ENCODE data around the gene EEIG2.

Gene EEIG2

DNA sequence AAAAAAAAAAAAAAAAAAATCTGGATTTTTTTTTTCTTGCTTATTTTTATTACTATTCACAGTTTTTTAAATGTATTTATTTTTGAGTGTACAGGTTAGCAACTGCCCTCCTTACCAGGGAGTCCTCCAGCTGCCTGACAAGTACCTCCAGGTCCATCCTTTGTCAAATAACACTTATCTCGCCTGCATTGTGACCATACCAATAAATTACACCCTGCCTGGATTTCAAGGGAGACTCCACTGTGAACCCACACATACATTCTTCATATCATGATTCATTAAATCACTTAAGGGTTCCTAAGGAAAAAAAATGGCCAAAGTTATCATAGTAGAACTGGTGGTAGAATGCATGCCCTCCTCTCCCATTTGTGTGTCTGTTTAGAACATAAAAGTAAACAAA lies 38.4 kb downstream of the EEIG2 start:
- TF ChIP-seq, protein P1, sequence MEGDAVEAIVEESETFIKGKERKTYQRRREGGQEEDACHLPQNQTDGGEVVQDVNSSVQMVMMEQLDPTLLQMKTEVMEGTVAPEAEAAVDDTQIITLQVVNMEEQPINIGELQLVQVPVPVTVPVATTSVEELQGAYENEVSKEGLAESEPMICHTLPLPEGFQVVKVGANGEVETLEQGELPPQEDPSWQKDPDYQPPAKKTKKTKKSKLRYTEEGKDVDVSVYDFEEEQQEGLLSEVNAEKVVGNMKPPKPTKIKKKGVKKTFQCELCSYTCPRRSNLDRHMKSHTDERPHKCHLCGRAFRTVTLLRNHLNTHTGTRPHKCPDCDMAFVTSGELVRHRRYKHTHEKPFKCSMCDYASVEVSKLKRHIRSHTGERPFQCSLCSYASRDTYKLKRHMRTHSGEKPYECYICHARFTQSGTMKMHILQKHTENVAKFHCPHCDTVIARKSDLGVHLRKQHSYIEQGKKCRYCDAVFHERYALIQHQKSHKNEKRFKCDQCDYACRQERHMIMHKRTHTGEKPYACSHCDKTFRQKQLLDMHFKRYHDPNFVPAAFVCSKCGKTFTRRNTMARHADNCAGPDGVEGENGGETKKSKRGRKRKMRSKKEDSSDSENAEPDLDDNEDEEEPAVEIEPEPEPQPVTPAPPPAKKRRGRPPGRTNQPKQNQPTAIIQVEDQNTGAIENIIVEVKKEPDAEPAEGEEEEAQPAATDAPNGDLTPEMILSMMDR (IDR thresholded peaks at IDR 0.05; ENCODE audit: extremely low read depth, insufficient read depth, missing control alignments) = no peak
- no peak for DNase-seq (ENCODE audit: low spot score)
- in situ Hi-C loops (cut with MboI; ENCODE audit: low pct_unique_long_range_greater_than_20kb, low sequenced_read_pairs, unreplicated experiment) = no loop called here

DNA sequence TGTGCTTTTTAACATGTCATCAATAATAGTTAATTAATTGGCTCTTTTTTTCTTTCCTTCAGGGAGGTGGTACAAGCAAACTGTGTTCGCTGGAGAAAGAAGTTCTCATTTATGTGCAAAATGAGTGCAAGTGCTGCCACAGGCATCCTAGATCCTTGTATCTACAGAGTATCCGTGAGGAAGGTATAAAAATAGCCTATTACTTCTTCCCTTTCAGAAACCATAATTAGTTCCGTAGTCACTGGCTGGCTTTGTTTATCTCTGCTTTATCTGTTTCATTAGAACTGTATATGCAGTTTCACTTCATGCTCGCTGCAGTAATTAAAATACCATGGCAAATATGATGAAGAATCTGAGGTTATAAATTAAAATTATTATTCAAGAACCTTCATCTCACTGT lies 40.6 kb downstream of the EEIG2 start:
- DNase-seq (ENCODE audit: low spot score) = no peak
- TF ChIP-seq, protein P1 (IDR thresholded peaks at IDR 0.05; ENCODE audit: extremely low read depth, insufficient read depth, missing control alignments) = no peak
- in situ Hi-C loops (cut with MboI; ENCODE audit: low pct_unique_long_range_greater_than_20kb, low sequenced_read_pairs, unreplicated experiment) = no loop called here

DNA sequence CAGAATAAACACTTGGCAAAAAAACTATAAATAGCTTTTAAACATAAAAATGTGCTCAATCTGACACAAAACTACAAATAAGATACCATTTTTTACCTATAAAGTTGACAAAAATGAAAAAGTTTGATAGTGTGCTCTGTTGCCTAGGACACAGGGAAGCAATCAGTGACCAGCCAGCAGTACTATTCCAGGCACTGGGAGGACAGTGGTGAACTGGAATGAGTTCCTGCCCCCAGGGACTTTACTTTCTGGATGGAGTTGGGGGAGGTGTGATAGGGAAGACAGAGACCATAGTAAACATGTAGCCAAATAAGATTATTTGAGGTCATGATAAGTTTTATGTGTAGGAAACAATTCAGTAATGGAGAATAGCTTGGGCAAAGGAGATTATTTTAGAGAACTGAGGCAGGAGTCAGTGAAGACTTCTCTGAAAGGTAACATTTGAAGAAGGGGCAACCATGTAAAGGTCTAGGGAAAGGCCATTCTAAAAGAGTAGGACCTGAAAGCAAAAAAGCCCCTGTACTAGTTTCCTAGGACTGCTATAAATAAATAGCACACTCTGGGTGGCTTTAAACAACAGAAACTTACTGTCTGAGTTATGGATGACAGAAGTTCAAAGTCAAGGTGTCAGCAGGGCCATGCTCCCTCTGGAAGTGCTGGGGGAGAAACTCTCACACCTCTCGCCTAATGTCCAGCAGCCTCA lies 42.0 kb downstream of the EEIG2 start:
- TF ChIP-seq, protein P1 (IDR thresholded peaks at IDR 0.05; ENCODE audit: extremely low read depth, insufficient read depth, missing control alignments) = no peak
- no peak for DNase-seq (ENCODE audit: low spot score)
- in situ Hi-C loops (cut with MboI; ENCODE audit: low pct_unique_long_range_greater_than_20kb, low sequenced_read_pairs, unreplicated experiment) = no loop called here

DNA sequence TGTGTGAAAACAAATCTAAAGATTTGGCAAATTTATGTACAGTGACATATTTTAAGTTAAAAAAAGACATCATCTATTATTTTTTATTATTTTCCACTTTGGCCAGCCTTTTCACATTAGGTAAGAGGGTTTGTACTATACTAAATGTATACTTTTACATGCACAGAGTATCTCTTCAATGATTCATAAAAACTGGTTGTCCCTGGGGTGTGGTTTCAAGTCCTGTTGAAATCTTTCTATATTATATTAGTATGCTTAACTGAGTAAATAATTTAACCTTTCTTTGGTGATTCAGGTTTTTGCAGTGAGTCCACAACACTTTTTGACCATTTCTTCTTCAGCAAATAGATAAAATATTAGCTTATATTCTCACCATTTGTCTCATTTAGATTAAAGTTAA lies 45.7 kb downstream of the EEIG2 start:
- in situ Hi-C loops (cut with MboI; ENCODE audit: low pct_unique_long_range_greater_than_20kb, low sequenced_read_pairs, unreplicated experiment) = no loop called here
- DNase-seq (ENCODE audit: low spot score) = no peak

GRCh38 chr1:108606478-108606877 lies 46.6 kb downstream of the EEIG2 start:
- in situ Hi-C loops (cut with MboI; ENCODE audit: low pct_unique_long_range_greater_than_20kb, low sequenced_read_pairs, unreplicated experiment) = no loop called here
- TF ChIP-seq, protein P1 (IDR thresholded peaks at IDR 0.05; ENCODE audit: extremely low read depth, insufficient read depth, missing control alignments) = no peak
- no peak for DNase-seq (ENCODE audit: low spot score)

More for the DNA sequence above, 45.7 kb downstream of the EEIG2 start:
- TF ChIP-seq, protein P1 (IDR thresholded peaks at IDR 0.05; ENCODE audit: extremely low read depth, insufficient read depth, missing control alignments) = no peak

- DNase-seq (ENCODE audit: low spot score) = no peak
- TF ChIP-seq, protein P1 (IDR thresholded peaks at IDR 0.05; ENCODE audit: extremely low read depth, insufficient read depth, missing control alignments) = no peak
- in situ Hi-C loops (cut with MboI; ENCODE audit: low pct_unique_long_range_greater_than_20kb, low sequenced_read_pairs, unreplicated experiment) = no loop called here
These were observed 49.7 kb downstream of the EEIG2 start for GRCh38 chr1:108609483-108610049.

All from GM13977 (cell line).